Cardiac muscle cell (in vitro differentiated cells and primary cell): ENCODE data around the gene OR6S1. TPM values are rescaled to one million over a fixed set of nuclear protein-coding genes. Genes with fewer than 3 reads are reported as not detected.

Experiments used
- DNase-seq, 2 donors: peaks; one replicate each; pipeline versions ENCODE4 v3.0.0 to v3.0.0-alpha.2; 2010 to 2017; ENCODE audit warnings: low read depth in 1 of 2, low spot score in 1 of 2
- H3K27ac ChIP-seq: fragments of 200-600 bp; sonication (generic); 2 replicates; pipeline ENCODE4 v1.5.1; 2016
- H3K27me3 ChIP-seq: fragments of 200-600 bp; sonication (generic); 2 replicates; pipeline ENCODE4 v1.6.0; 2016; ENCODE audit warnings: control low read depth
- H3K36me3 ChIP-seq: fragments of 200-600 bp; sonication (generic); 2 replicates; pipeline ENCODE4 v1.5.1; 2016; ENCODE audit warnings: control low read depth
- H3K4me1 ChIP-seq: fragments of 200-600 bp; sonication (generic); 2 replicates; pipeline ENCODE4 v1.8.1; 2017; ENCODE audit warnings: low read depth, mild to moderate bottlenecking, mixed run types
- H3K4me3 ChIP-seq: fragments of 200-600 bp; sonication (generic); 2 replicates; pipeline ENCODE4 v1.5.1; 2016; ENCODE audit warnings: mild to moderate bottlenecking
- H3K9me3 ChIP-seq: fragments of 200-600 bp; sonication (generic); 2 replicates; pipeline ENCODE4 v1.5.1; 2017; ENCODE audit warnings: low read depth, mild to moderate bottlenecking, control low read depth
- CTCF ChIP-seq: IDR thresholded peaks from 2 replicates; pipeline ENCODE4 v1.5.1; 2012; ENCODE audit warnings: low read depth, mild to moderate bottlenecking, low read length
- polyA plus RNA-seq: library from polyadenylated mRNA; unstranded; fragments of >200 nt; fragmentation: Nextera tagmentation; extraction: Ambion mirVana; gene quantifications from 2 replicates; pipeline ENCODE4 v1.2.1, GENCODE V29; 2016
- total RNA-seq: library from RNA; depleted of rRNA; stranded (reverse); fragments of >200 nt; gene quantifications from 2 replicates; pipeline ENCODE4 v1.2.3, GENCODE V29; 2016

OR6S1 gene
- total RNA-seq (not detected in 2 replicates), polyA plus RNA-seq (not detected in 2 replicates)

GRCh38 chr14:20641591-20641990 lies at the start of gene OR6S1:
Gene OR6S1 (minus strand): TSS chr14:20641691. CDS start chr14:20641691, 0 bp downstream.
- Histone ChIP-seq H3K9me3 (no peaks in the 10 kb centered on the region), H3K4me1 (no peaks in the 10 kb centered on the region), H3K27me3 (peaks cover 7% of the 10 kb centered on the region), H3K4me3 (no peak within 1 kb of the TSS), H3K36me3 (no peaks in the 10 kb centered on the region), H3K27ac (no peak within 1 kb of the TSS)
- no peak for TF ChIP-seq CTCF
- DNase-seq: no peak

- no peak overlapping the region for H3K4me3 ChIP-seq
- no peaks in the 10 kb centered on the region for H3K9me3 ChIP-seq
- H3K27me3 ChIP-seq: no peaks in the 10 kb centered on the region
- no peaks in the 10 kb centered on the region for H3K36me3 ChIP-seq
- no peak overlapping the region for H3K27ac ChIP-seq
- H3K4me1 ChIP-seq: no peaks in the 10 kb centered on the region
- TF ChIP-seq CTCF: peak; percentile 89
- peak; percentile 81 to 84 for DNase-seq
Observed at GRCh38 chr14:20690848-20691640, 49.6 kb upstream of the OR6S1 start.

GRCh38 chr14:20688167-20688839 lies 46.8 kb upstream of the OR6S1 start, which contains the start of gene ANG:
Gene ANG (plus strand): TSS chr14:20688764. CDS start chr14:20693565, 4,801 bp downstream.
- TF ChIP-seq CTCF: no peak
- Histone ChIP-seq H3K4me1 (no peaks in the 10 kb centered on the region), H3K27ac (no peak within 1 kb of the TSS), H3K4me3 (no peak within 1 kb of the TSS), H3K9me3 (no peaks in the 10 kb centered on the region), H3K36me3 (no peaks in the 10 kb centered on the region), H3K27me3 (no peaks in the 10 kb centered on the region)
- DNase-seq: no peak

DNA sequence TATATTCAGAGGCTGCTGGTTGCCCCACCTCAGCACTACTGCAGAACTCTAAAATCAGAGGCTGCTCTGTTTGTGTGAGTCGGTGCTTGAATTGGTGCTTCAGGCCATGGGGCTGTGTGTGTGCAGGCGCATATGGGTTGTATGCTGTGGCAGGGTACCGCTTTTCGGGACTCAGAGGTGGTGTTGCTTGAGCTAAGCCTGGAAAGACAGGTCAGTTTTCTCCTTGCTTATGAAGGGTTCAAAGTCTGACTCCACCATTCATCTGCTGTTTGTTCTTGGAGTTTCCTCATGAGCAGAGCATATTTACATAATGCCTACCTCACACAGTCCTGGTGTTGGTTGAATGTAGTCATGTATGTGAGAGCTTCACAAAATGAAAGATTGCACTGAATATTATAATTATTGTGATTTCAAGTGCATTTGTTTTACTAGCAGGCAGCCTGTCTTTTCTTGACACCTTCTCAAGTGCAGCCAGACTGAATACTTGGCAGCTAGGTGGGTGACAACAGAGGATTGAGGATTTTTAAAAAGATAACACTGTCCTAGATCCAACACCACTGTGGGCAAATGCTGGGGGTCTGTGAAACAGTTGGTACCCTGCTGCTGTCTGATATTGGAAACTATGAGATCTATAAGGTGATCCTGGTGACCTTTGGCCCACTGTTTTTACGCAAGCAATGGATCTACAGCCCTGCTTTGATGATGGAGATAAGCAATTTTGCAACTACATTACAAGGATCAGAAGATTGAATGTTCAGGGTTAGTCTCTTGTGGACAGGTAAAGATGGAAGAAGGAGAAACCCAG lies 46.1 kb upstream of the OR6S1 start:
- no peaks in the 10 kb centered on the region for H3K4me1 ChIP-seq
- H3K36me3 ChIP-seq: no peaks in the 10 kb centered on the region
- H3K27ac ChIP-seq: no peak overlapping the region
- no peaks in the 10 kb centered on the region for H3K27me3 ChIP-seq
- H3K4me3 ChIP-seq: no peak overlapping the region
- no peak for DNase-seq
- H3K9me3 ChIP-seq: no peaks in the 10 kb centered on the region
- no peak for TF ChIP-seq CTCF

GRCh38 chr14:20686386-20687143 lies 45.1 kb upstream of the OR6S1 start:
- DNase-seq: no peak
- H3K4me3 ChIP-seq: no peak overlapping the region
- H3K9me3 ChIP-seq: no peaks in the 10 kb centered on the region
- no peak overlapping the region for H3K27ac ChIP-seq
- H3K4me1 ChIP-seq: no peaks in the 10 kb centered on the region
- no peak for TF ChIP-seq CTCF
- H3K27me3 ChIP-seq: no peaks in the 10 kb centered on the region
- H3K36me3 ChIP-seq: no peaks in the 10 kb centered on the region
